NCI-H187 (cell line): Measurements from ENCODE around the gene NFIA.

Source experiments
- DNase-seq, 2 experiments: peaks; one replicate each; lab custom pipeline; 2025; lab: John Stamatoyannopoulos, UW

Gene NFIA

GRCh38 chr1:61130338-61131000, 48.1 kb downstream of the NFIA start:
- no peak for DNase-seq

- no peak for DNase-seq
Measured at GRCh38 chr1:61131248-61131647, 48.9 kb downstream of the NFIA start.

GRCh38 chr1:61131716-61132115, 49.4 kb downstream of the NFIA start:
- no peak for DNase-seq

GRCh38 chr1:61132176-61132638, 49.8 kb downstream of the NFIA start:
- no peak for DNase-seq

- DNase-seq = no peak
Measured at GRCh38 chr1:61132645-61133334, 50.4 kb downstream of the NFIA start.

GRCh38 chr1:61133335-61134019, 51.1 kb downstream of the NFIA start:
- DNase-seq = no peak

- DNase-seq = no peak
Measured at GRCh38 chr1:61135291-61135690, 52.9 kb downstream of the NFIA start.

- DNase-seq = no peak
Measured at GRCh38 chr1:61138305-61138704, 55.9 kb downstream of the NFIA start.

- no peak for DNase-seq
Measured at GRCh38 chr1:61138921-61139774, 56.8 kb downstream of the NFIA start.

GRCh38 chr1:61139775-61140549, 57.6 kb downstream of the NFIA start:
- no peak for DNase-seq

- DNase-seq = no peak
Measured at GRCh38 chr1:61140778-61141177, 58.4 kb downstream of the NFIA start.

GRCh38 chr1:61141288-61142042, 59.1 kb downstream of the NFIA start:
- DNase-seq = no peak

GRCh38 chr1:61142043-61142440, 59.7 kb downstream of the NFIA start:
- no peak for DNase-seq

GRCh38 chr1:61142726-61143500, 60.6 kb downstream of the NFIA start:
- peak; percentile 26 to 73 for DNase-seq

GRCh38 chr1:61143821-61144424, 61.6 kb downstream of the NFIA start:
- DNase-seq = no peak

- no peak for DNase-seq
Measured at GRCh38 chr1:61149010-61149860, 66.9 kb downstream of the NFIA start.

GRCh38 chr1:61151565-61151964, 69.2 kb downstream of the NFIA start:
- no peak for DNase-seq

GRCh38 chr1:61152066-61152465, 69.7 kb downstream of the NFIA start:
- DNase-seq = no peak
